Embryonic facial prominence (tissue), 1 donor: ENCODE results near the gene SACS.
"Not testable (repeated sequence)": the region's sequence is repeated elsewhere in the genome, so short reads cannot be mapped to it uniquely, and the experiment has no call there.

Experiments used
- DNase-seq: peaks from one replicate; pipeline ENCODE4 v3.0.0-alpha.2; 2016; ENCODE audit errors: extremely low spot score

Gene SACS

DNA sequence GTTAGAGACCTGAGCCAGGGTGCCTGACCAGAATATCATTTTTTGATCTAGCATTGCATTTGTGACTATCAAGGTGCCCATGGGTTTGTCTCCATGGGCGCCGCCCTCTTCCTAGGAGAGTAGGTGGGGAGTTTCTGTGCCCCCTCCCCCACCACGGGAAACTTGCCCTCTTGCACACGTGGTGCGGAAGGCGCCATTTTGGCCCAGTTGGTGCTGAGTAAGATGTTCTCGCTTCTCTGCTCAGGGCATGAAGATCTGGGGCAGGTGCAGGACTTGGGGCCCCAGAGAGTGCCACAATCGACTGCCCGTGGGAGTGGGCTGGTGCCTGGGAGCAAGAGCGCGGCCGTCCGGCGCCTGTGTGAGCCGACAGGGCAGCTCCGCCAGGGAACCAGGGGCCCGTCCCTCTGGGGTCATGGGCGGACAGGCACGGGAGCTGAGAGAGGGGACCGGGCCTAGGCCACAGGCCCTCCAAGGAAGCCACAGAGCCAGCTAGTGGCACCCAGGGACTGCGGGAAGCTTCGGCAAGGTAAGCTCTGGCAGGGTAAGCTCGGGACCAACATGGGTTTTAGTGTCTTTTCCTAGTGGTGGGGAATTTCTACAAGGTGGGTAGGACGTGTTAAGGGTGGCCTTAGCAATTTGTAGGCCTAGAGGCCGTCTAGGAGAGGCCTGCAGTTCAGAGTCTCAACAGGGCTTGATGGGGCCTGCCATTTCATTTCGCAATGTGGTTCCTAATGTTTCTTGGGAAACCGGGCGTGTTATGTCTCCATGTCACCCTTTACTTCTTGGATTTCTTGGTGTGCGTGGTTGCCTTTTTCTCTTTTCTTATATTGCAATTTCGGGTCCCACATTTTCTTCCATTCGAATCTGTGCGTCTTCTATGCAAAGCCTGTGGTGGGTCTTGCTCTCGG, 14.5 kb downstream of the SACS start:
- DNase-seq, result no peak

DNA sequence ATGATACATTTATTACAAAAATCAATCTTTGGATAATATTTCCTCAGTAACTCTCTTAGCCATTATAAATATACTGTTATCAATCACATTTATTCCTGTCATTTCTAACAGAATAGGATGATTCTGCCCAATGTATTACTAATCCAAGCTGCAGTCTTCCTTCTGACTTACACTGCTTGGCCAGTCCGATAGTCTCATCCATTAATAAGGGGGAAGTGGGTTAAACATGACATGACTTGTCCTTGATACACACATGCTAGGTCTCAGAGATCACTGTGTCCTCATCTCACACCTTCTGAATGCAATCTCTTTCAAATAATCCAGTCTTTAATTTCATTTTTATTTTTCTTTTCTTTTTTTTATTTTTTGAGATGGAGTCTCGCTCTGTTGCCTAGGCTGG, 18.8 kb downstream of the SACS start:
- no peak for DNase-seq

DNA sequence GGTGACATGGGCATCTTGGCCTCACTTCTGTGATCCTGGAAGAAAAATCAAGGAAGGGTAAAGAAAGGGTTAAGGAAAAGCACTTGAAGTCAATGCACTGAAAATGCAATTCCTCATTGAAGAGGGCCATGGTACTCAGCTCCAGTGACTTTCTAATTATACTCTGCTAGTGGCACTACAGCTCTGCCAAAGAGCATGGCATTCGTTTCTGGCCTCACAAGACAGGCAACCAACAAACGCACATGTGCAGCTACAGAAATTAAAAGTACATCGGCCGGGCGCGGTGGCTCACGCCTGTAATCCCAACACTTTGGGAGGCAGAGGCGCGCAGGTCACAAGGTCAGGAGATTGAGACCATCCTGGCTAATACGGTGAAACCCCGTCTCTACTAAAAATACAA, 21.8 kb downstream of the SACS start:
- DNase-seq, result no peak

DNA sequence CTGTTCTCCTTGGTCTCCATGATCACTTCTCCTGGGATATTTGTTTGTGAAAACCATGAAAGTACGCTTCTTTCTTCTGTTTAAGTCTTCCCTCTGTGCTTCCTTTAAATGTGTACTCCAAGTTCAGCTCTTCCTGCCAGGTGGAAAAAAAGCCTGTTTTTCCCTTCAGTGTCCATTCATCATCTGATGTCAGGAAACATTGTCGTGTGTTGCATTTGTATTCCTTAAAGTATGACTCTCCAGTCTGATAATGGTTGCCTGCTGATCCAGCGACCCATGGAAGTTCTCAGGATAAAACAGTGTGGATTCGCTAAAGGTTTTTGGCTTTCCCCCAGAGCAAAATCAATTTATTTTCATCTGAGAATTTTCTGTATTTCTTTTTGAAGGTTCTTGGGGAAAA, 22.3 kb downstream of the SACS start:
- no peak for DNase-seq

DNA sequence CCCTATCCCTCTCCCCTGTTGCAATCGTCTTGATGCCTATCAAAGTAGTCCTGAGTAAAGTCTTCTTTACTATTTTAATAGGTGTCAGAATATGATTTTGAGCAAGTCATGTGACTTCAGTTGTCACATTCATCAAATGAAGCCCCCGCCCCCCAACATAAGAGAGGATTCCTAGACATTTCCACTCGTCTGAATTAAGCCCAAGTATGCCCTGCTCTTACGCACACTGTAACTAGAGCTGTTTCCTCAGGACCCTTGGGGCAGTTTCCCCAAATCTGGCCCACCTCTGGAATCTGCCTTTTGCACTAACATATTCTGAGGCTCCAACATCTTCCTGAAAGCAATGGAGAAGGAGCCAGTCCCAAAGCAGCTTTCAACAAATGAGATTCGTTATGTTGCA, 25.5 kb downstream of the SACS start:
- no peak for DNase-seq

DNA sequence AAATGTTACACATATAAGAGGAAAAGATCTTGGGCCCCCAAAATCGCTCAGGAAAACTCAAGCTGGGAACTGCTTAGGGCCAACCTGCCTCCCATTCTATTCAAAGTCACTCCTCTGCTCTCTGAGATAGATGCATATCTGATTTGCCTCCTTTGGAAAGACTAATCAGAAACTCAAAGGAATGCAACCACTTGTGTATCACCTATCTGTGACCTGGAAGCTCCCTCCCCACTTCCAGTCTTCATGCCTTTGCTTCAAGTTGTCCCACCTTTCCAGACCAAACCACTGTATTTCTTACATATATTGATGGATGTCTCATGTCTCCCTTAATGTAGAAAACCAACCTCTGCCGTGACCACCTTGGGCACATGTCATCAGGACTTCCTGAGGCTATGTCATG, 32.3 kb downstream of the SACS start:
- DNase-seq, result not testable (repeated sequence)

DNA sequence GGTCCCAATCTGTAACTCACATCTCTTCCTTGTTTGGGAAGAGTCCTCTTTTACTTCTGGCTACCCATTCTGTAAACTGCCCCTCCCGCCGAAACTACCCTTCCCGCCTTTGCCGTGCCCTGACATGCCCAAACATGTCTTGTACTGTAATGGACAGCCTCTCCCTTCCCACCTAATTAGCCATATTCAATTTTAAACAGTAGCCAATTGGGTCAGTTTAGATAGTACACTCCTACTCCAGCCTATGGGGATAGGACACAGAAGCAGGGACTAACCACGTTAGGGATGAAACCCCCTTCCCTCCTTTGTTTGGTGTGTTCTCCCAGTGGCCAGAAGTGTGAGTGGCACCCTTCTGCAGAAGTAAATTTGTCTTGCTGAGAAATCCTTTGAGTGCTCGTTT, 34.2 kb downstream of the SACS start:
- DNase-seq, result no peak

DNA sequence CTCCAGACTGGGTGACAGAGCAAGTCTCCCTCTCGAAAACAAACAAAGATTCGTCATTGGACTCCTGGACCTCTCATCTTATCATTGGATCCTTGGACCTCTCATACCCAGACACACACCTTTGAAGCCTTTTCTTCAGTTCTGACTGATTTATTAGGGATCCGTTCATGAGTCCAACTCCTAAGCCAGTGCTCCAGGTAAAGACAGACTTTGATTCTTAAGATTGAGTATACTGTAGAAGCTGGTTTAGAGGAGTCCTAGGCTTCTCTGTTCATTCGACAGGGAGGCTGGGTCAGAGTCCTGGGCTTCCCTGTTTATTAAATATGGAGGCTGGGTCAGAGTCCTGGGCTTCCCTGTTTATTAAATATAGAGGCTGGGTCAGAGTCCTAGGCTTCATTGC, 38.7 kb downstream of the SACS start:
- DNase-seq, result no peak

DNA sequence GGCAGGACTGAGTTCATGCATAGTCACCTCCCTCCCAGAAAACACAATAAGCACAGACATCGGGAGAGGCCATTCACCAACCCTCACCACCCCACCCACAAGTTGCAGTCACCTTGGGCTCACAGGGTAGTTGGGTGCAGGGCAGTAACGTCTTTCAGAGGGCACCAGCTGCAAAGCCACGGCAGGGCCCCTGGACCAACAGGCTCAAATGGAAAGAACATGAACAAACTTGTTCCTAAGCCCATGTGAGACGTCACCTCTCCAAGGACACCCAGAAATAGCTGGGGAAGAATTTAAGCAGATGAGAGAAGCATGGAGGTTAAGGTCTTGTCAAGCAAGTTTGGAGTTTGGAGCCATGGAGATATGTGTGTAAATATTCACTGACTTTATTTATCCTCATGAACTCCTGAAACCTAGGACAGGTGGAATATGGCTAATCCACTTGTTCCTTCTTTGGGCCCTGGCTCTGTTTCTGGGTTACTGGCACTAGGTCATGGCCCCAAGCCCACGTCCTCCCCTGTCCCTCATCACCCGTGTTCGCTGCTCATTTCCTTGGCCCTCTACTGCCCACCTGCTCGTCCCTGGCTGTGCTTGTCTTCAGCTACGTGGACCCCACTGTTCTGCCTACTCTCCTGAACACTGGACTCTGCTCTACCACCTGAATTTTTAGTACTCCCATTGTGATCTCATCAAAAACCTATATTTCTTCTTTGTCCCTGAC, 40.4 kb downstream of the SACS start:
- DNase-seq, result no peak

DNA sequence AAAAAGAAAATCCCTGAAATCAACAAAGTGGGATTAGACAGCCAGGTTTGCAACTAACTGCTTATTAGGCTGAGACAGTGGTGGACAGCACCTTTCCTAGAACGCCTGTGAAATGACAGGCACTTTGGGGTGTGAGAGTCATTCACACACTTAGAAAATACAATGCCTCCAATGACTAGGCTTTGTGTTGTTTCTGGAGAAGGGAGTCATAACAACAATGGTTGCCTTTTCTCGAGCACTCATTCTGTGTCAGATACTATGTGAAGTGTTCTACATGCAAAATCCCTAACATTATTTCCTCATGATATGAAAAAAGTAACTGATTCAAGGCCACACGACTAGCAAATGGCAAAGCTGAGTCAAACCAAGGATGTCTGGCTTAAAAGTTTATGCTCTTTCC, 41.2 kb downstream of the SACS start:
- DNase-seq, result no peak

DNA sequence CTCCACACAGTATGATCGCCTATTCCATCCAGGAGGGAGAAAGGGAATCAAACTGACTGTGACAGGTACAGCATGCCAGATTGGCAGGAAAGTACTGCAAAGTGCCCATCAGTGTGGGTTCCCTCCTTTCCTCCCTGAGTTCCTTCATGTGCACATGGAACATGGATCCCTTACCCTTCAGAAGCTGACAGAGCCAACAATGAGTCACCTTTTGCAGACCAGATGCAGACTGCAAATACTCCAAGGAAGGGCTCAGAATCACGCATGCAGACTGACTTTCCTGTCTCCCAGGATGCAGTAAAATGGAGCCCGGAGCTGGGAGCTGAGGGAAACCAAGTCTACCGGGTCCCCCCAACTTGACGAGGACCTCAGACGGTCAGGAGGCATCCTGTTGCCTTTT, 41.8 kb downstream of the SACS start:
- DNase-seq, result no peak

DNA sequence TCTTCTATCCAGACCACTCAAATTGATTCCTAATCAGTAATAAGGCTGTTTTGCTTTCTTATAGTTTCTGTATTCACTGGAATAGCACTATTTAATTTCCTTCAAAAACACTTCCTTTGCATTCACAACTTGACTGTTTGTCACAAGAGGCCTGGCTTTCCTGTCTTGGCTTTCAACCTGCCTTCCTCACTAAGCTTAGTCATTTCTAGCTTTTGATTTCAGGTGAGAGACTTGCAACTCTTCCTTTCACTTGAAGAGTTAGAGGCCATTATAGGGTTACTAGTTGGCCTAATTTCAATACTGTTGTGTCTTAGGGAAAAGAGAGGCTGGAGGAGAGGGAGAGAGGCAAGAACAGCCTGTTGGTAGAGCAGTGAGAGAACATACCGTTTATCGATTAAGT, 47.0 kb downstream of the SACS start:
- DNase-seq, result no peak

DNA sequence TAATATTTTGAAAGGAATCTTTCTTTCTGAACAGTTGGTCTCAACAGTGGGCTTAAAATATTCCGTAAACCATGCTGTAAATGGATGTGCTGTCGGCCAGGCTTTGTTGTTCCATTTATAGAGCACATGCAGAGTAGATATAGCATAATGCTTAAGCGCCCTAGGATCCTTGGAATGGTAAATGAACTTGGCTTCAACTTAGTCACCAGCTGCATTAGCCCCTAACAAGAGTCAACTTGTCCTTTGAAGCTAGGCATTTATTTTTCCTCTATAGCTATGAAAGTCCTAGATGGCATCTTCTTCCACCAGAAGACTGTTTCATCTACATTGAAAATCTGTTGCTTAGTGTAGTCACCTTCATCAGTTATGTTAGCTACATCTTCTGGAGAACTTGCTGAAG, 47.6 kb downstream of the SACS start:
- DNase-seq, result no peak

DNA sequence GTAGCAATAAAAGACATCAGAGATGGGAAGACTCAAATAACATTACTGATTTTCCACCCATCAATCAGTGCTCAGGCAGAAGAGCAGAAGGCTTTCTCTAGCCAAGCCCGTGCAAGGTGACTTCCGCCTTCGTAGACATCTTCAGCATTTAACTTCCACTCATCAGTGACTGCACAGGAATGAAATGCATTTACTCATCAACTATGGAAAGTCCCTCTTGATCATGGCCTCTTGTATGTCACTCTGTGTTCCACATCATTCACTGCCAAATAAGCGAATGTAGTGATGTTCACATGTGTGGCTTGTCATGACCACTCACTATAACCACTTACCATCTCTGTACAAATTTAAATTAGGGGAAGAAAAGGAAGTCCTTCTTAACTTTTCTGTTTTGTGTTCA, 49.4 kb downstream of the SACS start:
- DNase-seq, result no peak

DNA sequence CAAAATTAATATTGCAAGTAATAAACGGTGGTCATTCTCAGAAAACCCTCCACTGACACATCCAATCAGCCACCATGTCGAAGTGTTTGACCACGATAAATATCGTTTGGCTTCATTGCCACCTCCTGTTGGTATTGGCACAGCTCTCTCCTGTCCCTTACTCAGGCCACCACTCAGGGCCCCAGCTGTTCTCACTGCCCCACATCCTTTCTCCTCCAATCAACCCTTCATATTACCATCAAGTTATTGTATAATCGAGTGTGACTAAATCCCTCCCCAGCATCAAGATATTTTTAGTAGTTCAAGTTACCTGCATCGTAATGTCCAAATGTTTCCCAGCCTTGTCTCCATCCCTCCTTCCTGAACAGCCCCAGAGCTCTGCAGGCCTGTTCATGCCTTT, 50.4 kb downstream of the SACS start:
- no peak for DNase-seq

DNA sequence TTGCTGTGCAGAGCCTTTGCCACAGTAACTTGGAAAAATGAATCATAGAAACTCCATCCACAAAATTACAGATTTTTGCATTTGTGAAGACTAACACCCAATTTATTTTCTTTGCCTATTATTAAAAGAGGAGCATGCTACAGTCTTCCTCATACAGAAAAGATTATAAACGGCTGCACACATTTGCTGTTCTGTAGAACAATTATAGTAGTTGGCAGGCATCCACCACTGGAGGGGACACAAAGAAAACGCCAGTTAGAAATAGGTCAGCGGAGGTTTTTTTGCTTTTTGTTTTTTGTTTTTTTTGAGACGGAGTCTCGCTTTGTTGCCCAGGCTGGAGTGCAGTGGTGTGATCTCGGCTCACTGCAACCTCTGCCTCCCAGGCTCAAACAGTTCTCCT, 51.6 kb downstream of the SACS start:
- DNase-seq, result no peak

DNA sequence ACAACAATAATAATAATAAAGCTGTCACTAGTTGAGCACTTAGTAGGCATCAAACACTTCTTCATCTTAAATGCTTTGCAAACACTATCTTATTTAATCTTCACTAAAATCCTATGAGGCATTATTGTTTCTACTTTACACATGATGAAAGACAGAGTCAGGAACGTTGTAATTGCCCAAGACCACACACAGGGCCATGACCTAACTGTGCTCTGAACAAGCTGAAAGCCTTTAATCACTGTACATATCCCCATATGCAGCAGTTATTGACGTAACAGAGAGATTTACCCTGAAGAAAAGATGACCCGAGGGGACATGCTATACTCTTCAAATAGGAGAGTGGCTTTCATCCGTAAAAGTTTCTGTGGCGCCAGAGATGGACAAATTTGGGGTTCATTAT, 53.0 kb downstream of the SACS start:
- no peak for DNase-seq

DNA sequence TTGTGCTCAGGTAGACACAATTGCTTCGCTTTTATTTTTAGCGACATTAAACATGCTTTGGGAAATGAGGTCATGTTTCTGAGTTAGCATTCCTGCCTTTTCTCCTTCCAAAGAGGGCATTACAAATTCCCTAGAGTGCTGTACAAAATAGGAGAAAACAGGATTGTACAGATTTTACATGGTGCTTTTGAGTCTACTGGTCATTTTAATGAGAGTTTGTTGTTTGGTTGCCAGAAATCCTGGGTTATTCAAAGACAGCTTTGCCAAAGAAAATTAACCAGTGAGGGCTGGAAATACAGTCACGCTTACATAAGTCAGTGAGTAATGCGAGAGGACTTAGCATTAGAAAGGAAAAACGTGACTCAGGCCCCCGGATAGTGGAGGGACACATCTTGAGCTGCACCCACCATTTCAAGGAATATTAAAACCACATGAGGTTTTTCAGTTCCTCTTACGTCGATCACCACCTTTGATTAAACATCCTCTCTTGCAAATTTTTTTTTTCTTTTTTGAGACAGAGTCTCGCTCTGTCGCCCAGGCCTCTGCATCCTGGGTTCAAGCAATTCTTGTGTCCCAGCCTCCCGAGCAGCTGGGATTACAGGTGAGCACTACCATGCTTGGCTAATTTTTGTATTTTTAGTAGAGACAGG, 55.4 kb downstream of the SACS start:
- peak; percentile 42 for DNase-seq

DNA sequence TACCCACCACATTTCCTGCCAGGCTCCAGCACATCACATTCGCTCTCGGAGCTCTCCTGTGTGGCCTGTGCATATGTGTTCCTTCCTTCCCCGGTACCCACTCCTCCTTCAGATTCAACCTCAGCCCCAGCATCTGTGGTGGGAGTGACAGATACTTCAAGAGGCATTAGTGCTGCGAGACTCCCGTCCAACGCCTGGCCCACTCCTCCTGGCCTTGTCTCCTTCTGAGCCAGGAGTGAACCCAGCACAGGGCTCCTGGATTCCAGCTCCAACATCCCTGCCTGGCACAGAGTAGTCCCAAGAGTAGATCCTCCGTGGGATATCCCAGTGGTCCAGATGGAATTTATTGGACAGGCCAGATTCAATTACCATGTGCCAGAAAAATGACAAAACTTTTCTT, 55.9 kb downstream of the SACS start:
- no peak for DNase-seq

DNA sequence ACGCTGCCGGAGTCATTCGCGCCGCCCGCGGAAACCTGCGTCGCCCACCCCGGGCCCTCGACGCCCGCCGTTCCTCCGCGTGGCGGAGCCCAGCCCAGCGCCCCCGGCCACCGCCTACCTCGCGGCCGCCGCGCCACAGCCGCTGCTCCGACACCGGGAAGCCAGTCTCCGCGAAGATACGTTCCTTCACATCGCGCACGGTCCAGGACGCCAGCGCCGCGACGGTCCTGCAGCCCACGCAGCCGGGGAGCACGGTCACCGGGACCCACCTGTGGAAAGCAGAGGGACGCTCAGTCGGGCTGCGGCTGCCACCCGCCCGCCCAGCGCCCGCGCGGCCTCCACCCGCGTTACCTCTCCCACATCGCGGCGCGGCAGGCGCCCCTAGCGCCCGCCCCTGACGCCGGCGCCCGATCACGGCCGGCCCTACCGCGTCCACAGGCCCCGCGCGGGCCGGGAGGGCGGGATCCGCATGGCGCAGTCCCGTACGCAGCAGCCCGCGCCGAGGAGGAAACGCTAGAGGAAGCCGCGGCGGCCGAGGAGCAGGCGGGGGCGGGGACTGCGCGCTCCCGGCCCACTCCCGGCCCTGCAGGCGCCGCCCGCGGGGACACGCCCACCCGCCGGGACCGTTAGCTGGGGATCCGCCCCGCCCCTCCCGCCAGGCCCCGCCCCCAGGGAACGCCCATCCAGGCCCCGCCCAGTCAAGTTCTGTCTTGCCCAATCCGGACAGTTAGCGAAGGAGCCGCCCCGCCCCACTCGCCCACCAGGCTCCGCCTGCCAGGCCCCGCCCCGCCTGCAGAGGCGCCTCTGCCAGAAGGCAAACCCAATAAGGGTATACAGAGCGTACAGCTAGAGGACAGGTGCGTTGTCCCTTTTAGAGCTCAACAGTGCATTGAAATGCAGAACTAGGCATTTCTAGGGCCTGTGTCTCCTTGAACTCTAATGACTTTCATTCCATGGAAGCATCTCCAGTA, 58.2 kb downstream of the SACS start:
- DNase-seq, result peak; percentile 81

DNA sequence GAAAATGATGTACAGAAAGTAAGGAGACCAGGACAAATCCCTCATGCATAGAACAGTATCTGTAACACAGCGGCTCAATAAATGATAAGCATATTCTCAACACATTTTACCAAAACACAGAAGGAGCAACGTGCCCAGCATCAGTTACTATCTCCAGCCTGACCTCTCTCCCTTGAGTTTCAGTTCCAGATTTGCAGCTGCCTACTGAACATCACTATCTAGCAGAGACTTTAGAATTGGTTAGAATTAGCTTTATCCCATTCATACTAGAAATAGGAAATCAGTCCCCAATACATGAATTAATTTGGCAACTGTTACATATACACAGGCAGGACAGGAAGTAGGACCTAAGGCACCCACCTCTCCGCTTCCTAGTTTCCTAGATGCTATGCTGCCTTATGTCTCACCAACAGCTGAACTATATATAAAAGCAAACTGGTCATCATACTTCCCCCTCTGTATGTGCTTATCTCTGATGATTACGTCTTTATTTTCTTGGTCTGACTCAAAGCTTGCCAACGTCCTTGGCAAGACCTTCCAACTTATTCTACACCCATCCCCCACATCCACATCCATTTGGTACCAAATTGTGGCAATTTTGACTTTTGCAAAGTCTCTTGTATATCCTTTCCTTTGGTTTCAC, 61.1 kb downstream of the SACS start:
- no peak for DNase-seq
